ENCODE measurements around the gene SLC9A9.

Gene SLC9A9

DNA sequence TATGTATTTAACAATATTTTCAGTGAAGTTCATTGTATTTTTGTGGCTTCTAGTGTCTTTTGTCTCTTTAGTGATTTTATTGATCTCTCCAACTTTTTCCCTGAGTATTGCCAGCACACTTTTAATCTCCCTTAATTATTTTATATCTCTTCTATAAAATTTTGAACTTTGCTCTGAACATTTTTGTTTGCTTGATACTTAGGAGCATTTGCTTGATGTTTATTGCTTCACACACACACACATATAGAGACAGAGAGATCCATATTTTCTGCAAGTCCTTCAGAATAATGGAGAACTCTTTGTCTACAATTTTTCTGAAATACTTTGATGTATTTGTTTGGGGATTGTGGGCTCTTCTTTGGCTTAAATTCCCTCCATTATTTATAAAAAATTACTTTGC is 213.8 kb downstream of the SLC9A9 start:
- DNase-seq = no peak

DNA sequence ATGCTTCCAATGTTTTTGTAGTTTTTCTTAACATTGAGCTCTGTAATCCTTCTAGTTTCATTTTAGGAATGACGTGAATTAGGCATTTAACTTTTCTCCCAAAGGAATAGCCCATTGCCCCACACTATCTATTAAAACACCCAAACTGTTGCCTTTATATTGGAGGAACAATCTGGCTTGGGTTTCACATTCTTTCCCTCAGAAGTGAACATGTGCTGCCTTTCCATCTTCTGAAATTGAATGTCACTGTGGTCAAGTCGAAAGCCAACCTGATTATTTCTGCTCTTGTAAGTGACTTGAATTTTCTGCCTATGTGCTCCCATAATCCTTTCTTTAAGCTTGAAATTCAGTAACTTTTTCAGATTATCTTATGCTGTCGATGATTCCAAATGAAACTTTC is 214.5 kb downstream of the SLC9A9 start:
- DNase-seq = no peak

DNA sequence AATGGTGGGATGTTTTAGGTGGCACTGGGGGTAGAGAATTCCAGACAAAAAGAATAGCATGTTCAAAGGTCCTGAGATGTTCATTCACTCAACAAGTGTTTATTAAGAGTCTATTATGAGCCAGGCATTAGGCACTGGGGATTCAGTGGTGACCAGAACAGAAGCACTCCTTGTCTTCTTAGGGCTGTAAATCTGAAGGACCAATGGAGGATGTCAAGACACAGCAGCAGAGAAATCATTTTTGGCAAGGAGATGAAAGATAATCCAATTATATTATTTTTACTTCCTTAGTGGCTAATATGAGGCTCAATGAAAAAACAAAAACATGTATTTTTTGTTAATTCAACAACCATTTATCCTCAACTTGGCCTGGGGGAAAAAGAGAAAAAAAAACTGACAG is 218.5 kb downstream of the SLC9A9 start:
- no peak for DNase-seq

DNA sequence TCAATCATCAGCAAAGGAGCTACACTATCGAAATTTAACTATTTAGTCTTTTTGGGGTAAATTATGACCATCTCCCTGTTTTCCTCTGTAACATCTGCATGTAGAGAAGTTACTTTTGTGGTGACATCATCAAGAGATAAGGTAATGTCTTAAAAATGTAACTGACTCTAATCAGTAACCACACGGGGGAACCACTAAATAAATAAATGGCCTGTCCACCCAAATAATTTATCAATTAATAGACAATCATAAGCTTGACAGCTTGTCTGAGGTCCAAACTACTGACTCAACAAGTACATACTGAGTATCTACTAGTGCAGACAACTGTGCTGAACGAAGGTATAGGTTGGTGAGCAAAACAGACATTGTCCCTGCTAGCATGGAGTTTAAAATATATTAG is 219.3 kb downstream of the SLC9A9 start:
- DNase-seq = no peak

DNA sequence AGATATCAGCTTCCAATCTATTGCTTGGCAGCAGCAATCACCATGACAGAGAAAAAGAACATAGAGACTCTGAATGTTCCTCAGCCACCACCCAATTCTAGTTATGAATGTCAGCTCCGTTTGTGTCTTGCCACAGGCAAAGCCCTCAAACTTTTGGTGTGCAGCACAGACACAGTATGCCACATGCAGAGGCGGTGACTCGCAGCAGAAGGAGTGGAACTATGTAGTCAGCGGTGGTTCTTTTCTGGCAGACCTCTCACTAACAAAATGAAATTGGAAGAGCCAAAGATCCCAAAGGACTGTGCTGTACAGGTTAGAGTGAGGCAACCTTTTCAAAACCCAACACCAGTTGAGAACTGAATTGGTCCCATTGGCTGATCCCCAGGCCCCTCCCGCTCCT is 220.9 kb downstream of the SLC9A9 start:
- no peak for DNase-seq

DNA sequence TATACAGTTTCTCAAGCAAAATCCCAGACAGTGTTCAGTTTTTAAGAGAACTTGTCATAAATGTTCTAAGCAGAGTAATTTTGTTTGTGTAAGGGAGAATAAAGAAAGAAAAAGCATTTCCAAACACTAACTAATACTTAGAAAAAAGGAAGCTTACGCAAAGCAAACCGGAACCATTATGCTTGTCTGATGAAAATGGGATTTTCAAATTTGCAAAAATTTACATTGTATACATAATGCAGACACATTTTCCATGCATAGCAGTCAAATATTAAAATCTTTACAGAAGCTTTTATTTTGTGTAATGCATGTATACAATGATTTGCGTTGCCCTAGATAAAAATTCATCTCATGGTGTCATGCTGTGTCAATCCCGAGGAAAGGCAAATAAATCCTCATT is 229.0 kb downstream of the SLC9A9 start:
- DNase-seq = no peak

DNA sequence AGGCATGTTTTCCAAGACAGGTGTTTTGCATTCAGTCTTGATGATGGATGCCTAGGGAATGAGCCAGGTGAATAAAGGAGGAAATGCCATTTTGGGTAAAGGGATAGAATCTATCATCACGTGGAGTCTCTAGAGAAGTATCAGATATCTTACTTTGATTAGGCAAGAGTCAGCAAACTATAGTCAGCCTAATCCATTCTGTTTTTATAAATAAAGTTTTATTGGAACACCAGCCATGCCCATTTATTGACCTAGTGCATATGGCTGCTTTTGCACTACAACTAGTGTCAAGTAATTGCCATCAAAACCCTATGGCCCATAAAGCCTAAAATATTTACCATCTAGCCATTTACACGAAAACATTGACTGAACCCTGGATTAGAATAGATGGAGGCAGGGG is 231.2 kb downstream of the SLC9A9 start:
- DNase-seq = no peak

DNA sequence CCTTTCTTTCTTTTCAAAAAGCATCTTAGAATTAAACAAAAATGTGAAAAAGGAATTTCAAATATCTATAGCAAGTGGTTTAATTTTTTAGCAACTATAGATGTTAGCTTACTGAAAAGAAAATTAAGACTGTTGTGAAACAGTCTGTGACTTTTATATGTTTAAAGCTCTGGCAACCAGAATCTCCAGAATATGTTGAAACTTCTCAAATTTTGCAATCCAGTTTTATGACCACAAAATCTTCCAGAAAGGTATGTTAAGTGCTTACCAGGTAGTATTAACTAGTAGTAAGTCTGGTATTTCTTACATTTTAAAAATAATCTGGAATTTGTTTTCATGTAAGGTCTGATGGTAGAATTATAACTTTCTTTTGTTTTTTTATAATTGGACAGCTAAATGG is 235.0 kb downstream of the SLC9A9 start:
- no peak for DNase-seq

DNA sequence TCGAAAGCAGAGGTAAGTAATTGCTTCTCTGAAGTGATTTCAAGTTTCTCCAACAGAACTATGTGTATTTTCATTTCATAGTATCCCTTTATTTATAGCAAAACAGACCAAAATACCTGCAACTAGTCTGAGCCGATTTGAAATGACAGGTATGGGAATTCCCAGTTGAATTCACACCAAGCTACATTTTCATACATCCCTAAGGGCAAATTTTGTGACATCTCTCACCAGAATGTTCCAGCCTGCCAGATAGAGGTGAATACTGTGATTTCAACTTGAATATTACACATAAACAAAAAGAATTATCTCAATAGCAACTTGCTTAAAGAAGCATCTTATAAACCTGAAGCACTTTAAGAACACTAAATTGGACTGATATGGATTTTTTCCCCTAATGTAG is 235.7 kb downstream of the SLC9A9 start:
- no peak for DNase-seq

DNA sequence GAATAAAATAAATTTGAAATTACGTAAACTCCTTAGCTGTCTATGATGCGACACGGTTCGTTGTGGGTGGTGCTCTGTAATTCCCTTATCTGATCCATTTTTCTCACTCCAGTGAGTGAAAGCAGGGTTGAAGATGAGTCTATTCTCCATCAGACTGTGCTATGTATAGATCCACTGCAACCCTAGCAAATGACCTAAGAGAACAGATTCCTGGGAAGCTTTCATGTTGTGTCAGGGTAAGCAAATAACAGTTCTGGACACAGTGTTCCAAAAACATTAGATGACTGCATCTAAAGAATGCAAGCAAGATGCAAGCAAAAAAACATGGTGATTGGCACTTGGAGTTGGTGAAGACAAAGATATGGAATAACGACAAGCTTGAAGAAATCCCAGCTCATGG is 239.3 kb downstream of the SLC9A9 start:
- no peak for DNase-seq

DNA sequence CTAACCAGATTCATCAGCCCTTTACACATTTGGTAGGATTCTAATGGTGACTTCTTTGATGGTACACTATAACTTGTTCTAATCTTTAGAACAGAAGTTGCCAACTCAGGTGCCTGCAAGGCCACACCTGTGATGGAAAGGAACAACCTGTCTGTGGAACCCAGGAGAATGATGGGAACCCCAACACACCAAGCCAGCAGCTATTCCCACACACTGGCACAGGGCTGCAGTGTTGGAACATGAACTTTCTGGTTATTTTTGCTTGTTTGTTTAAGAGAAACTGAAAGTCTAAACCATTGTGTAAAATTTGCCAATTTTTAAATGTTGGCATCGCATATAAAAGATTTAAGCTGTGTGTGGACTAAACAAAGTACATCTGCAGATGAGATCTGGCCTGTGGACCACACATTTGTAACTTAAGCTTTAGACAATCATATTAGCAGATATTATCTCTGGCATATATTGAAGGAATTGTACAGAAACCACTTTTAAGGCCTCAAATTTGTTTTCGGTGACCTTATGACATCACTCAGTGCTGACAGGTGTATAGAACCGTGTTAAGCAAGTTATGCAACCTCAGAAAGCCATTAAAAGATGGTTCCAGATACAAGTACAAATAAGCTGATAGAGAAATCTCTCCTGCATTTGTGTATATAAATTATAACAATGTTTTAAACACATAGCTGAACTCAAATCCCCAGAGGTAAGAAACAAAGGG is 242.9 kb downstream of the SLC9A9 start:
- no peak for DNase-seq

DNA sequence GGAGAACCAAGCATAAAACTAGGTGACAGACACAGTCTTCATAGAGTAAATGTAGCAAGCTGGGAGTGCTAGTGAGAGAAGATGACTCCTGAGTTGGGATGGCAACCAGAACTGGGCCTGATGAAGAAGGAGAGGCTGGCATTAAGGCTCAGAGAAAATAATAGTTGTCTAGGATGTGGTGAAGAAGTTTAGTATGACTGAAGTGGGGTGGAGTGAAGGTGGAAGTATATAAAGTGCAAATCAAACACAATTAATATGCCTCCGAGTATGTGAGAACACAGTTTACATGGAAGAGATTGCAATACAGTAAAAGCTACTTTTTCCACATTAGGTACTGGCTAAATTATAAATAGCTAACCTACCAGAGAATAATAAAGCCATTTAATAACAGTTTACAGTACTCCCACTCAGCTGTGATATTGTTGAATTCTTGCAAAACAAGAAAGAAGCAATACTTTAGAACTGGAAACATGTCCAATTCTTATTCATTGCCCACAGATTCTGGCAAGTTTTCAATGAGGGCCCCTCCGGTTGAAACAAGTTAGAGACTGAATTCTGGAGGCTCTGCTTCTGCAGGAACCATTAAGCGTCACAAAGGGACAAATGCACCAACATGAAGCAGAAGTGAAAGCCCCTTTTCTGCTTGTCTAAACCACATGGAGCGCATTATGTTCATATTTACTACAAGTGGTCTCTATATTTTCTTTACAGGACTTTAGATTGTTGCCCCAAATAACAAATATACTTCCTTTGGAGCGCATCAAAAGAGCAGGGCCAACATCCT is 243.7 kb downstream of the SLC9A9 start:
- no peak for DNase-seq

DNA sequence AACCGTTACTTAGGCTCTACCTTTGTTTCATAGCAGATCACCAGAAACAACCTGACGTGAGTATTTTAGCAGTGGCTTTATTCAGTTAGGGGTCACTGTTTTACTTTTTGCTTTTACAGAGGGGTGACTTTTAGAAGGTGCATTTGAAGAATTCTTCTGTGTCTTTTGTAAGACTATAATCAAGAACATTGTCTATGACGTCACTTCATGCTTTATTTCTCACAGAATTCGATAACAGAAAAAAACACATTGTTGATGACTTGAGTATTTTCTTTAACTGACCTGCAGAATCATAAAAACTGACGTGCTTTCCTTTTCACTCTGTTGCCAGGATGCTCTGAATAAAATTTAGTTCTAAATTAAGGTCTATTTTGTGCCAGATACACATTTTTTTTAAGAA is 244.5 kb downstream of the SLC9A9 start:
- no peak for DNase-seq

DNA sequence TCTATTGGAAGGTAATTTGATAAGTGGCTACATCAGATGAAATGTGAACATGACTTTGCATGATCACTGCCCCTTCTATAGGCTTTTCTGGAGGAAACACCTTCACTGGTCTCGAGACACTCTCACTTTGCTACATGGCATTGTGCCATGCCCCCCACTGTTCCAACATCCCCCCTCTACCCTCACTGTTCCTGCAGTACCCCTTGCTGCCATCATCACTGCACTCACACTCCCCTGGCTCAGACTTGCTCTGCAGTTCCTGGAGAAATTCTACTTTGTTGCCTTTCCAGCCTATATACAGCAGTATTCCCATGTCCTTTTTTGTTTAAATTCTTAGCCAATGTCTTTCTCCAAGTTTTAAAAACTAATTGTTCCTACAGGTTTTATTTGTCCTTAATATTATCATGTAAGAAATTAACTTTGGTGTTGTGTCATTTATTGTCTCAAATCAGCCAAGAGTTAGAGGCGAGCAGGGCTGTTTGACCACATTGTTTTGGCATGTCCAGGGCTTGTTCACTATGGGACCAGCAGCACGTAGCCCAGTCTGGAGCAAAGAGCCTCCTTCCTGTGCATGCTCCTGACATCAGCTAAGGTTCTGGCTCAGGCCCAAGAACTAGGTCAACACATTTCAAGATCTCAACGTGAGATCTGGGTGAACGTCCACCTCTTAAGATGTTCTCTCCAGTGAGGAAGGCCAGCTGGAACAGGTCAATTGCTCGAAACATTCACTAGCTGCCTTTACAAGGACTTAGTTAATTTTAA is 246.4 kb downstream of the SLC9A9 start:
- no peak for DNase-seq

DNA sequence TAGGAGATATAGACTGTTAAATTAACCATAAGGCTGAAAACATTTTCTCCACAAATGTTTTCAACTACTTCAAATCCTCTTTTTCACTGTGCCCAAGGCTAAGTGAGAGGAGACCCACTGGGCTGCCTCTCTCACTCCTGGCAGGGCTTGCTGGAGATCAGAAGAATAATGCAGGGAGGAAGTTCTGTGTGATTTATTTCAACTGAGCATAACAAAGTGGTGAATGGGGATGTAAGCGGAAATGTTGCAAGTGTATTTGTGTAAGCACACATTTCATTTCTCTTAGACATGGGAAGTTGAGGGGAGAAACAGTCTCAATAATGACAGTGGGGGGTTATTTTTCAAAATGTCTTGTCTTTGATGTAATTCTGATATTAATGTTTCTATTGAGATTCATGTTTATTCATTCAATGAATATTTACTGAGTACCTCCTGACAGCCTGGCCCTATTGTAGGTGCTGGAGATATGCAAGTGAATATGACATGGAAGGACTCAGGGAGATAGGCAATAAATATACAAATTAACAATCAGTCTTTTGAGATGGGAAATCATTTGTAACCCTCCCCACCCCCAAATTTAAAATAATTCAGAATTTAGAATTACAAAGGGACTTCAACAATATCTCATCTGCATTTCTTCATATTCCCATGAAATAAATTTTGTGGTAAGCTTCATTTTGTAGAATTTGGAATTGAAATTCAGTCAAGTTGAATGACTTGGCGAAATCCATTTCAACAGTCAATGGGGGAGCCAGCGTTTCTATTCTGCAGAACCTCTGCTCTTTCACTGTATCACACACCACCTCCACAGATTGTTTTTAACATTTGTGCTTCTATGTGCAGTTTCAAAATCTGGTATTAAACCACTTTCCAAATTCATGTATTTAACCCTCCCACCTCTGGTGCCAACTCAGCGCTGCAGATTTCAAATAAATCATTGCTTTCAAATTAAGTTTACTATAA is 247.2 kb downstream of the SLC9A9 start:
- DNase-seq = no peak

DNA sequence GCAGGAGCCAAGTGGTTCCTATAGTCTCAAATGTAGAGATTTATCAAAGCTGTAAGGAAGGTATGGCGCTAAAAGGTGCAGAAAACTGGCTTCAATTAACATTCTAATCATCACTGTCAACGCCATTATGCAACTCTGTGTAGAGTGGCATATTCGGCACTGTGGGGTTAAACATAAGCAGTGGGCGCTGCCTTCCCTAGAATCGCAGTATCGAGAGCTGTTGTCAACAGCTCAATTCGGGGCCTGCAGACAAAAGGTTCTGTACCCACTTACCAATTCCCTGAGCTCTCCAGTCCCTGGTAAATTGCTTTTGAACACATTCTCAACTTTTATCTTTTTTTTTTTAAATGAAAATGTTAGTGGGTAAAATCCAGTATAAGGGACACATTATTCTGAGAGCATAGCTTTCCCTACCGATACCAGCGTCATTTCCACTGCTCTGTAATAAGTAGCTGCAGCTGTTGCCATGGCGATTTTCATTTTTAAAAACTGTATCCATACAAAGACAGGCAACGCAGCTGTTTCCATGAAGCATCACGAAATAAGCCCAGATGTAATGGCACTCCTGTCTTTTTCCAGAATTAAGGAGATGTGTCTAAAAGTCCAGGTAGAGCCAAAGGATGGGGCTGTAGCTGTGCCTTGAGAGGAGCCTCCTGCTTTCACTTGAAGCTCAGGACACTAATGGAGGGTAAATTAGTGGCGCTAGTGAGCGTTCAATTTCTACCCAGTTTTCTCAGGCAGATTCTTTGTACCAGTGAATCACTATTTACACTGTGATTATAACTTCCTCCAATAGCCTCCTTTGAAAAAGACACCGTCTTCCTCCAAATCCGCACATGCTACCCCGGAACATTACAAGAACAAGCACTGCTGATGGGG is 250.3 kb downstream of the SLC9A9 start:
- DNase-seq = no peak

DNA sequence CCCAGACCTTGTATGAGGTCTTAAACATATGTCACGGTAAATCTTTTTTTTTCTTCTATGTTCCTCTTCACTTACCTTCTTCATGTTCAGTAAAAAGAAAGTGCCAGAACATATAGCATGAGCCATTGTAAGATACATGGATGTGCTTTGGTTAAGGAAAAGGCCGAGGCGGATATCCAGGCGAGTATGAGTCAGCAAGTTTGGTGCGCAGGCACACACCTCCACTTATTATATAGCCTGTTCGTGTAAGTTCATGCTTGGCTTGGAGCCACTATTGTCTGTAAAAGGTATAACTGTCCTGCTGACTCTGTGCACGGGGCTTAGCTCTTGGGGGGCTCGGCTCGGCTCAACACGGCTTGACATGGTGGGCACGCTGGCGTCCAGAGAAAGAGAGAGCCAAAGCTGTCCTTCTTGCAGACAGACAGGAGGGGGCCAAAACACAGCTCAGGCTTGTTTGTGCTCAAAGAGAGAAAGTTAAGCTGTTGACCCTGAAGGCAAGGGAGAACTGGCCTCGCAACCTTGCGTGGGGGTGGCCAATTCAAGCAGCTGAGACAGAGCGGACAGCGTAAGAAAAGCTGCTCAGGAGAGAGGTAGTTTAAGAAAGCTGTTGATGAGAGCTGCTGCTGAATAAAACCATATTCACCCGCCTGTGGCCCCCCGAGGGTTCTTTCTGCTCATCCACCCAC is 251.2 kb downstream of the SLC9A9 start:
- DNase-seq = no peak

DNA sequence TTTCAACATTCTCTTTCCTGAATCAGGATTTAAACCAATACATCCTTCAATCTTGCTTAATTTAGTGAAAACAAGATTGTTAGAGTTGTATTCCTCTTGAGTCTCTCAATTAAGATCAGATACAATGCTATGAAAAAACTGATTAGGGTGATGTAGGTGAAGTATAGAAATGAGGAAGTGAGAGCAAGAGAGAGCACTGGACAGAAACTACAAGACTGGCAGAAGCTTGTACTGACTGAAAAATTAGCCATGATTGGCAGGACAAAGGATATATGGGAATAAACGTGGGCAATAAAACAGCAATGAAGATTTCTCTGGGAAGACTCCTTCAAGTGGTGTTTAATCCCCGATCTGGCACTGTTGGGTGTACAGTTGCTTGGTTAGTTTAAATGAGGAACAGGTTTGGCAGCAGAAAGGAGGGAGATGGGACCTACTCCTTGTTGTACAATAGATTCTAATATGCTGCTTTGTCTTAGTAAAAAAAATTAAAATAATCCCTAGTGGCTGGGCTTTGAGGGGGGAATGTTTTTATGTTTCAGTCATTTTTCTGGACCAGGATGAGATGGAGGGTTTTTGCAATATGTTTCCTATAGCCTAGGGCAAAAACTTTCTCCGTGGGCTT is 252.7 kb downstream of the SLC9A9 start:
- DNase-seq = no peak

DNA sequence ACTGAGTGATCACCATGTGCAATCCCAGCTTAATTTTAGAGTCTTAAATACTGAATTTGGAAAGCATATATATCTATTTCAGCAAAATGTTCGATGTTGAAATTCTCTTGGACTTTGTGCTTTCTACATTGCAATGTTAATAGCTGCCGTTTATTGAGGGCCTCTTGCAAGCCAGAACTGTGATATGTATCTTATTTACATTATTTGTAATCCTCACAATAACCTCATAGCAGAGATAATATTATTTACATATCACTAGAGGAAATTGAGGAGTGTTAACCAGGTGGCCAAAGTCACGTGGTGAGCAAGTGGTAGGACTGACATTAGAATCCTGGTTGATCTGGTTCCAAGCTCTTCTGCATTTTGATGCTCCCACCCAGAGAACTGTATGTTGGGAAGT is 254.1 kb downstream of the SLC9A9 start:
- no peak for DNase-seq

DNA sequence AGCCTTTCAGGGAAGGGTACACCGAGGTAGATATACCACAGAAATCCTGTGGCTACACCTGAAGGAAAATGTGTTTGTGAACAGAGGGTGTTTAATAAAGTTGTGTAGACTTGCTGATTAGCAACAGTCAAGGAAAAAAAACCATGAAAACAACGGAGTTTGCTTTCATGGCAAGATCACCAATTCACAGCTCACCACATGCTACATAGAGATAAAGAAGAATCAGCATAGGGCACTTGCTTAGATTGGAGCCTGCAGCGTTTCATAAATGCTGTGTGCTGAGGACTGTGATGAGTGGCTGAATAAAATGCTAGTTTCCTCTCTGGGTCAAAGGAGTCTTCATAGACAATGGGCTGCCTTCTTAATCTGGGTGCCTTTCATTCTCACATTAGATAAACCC is 257.6 kb downstream of the SLC9A9 start:
- no peak for DNase-seq

DNA sequence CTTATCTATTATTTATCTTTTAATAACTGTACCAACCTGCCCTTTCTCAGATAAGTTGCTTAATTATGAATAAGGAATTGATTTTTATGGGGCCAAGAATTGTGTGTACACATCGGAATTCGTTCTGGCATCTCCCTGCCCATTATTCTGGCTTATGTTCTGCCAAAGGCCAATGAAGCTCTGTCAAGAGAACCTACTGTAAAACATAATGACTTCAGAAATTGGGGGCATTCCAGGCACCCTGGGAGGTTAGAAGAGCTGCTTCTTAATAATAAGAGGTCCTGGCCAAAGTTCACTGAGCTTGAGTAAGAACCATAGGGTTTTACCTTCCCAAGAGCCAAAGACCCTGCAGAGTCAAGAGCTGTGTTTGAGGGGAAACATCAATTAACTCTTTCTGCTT is 261.7 kb downstream of the SLC9A9 start:
- no peak for DNase-seq
